Naive thymus-derived CD8-positive, alpha-beta T cell (primary cell): Measurements from ENCODE around the gene DDAH2. TPM values are rescaled to one million over a fixed set of nuclear protein-coding genes. Genes with fewer than 3 reads are reported as not detected.

Source experiments
- microRNA-seq: library from miRNA; unstranded; fragments of <30 nt; microRNA quantifications from one replicate; pipeline ENCODE4 v1.2.0, GENCODE V29; 2022; ENCODE audit warnings: borderline microRNAs expressed
- polyA plus RNA-seq, 3 donors: library from polyadenylated mRNA; unstranded; fragments of 300-500 nt; fragmentation: Illumina TruSeq; gene quantifications; one replicate each; pipeline ENCODE4 v1.2.3, GENCODE V29; 2021
- total RNA-seq, 8 experiments: library from RNA in 2 of 8; stranded (reverse) in 2 of 8; gene quantifications; one replicate each; pipeline ENCODE4 v1.2.3 and lab custom pipeline; 2021 to 2026

Gene DDAH2
- total and polyA plus RNA-seq, 5 experiments from 2014 or later: 3.1 to 14.7 (median 8.0) TPM

Small RNAs within 50 kb of the gene (microRNA-seq; reads per million reads assigned to microRNA genes)
- not detected for gene MIR4646

Other genes with a start within 250 kb of the DDAH2 start
Only the 30 nearest of the 42 such genes appear.
- 10 to 100 TPM; 14.3 to 16.2 TPM for gene LTA, start 157.0 kb downstream of the DDAH2 start, total RNA-seq
- gene LTA, start 157.0 kb downstream of the DDAH2 start, polyA plus RNA-seq: 10 to 100 TPM; 11.0 to 40.1 (median 29.9) TPM
- 1 to 10 TPM; 2.1 to 2.3 TPM for gene TNF, start 153.7 kb downstream of the DDAH2 start, total RNA-seq
- gene TNF, start 153.7 kb downstream of the DDAH2 start, polyA plus RNA-seq: under 1 TPM; 0.11 to 0.53 (median 0.37) TPM
- gene LTB, start 146.9 kb downstream of the DDAH2 start, total RNA-seq: 100 to 1,000 TPM; 450 to 469 TPM
- gene LTB, start 146.9 kb downstream of the DDAH2 start, polyA plus RNA-seq: 1,000 to 10,000 TPM in 2 of 3 donors, 100 to 1,000 TPM in 1; 707 to 1,760 (median 1,173) TPM
- gene LST1, start 143.0 kb downstream of the DDAH2 start, total RNA-seq: 10 to 100 TPM; 13.7 to 19.1 TPM
- 10 to 100 TPM; 13.4 to 18.0 (median 15.0) TPM for gene LST1, start 143.0 kb downstream of the DDAH2 start, polyA plus RNA-seq
- gene NCR3, start 136.3 kb downstream of the DDAH2 start, total RNA-seq: 1 to 10 TPM; 8.5 to 8.8 TPM
- 10 to 100 TPM; 54.3 to 86.3 (median 76.0) TPM for gene NCR3, start 136.3 kb downstream of the DDAH2 start, polyA plus RNA-seq
- gene AIF1, start 114.1 kb downstream of the DDAH2 start, total RNA-seq: 10 to 100 TPM; 23.0 to 27.3 TPM
- gene AIF1, start 114.1 kb downstream of the DDAH2 start, polyA plus RNA-seq: 100 to 1,000 TPM; 145 to 242 (median 239) TPM
- 100 to 1,000 TPM; 227 to 230 TPM for gene PRRC2A, start 108.6 kb downstream of the DDAH2 start, total RNA-seq
- gene PRRC2A, start 108.6 kb downstream of the DDAH2 start, polyA plus RNA-seq: 1 to 10 TPM; 4.5 to 7.1 (median 5.0) TPM
- 100 to 1,000 TPM; 244 to 258 TPM for gene BAG6, start 76.6 kb downstream of the DDAH2 start, total RNA-seq
- 10 to 100 TPM; 17.7 to 21.5 (median 21.1) TPM for gene BAG6, start 76.6 kb downstream of the DDAH2 start, polyA plus RNA-seq
- gene APOM, start 73.4 kb downstream of the DDAH2 start, total RNA-seq: 1 to 10 TPM; 2.2 to 3.1 TPM
- 1 to 10 TPM; 5.0 to 8.0 (median 5.5) TPM for gene APOM, start 73.4 kb downstream of the DDAH2 start, polyA plus RNA-seq
- gene C6orf47, start 68.5 kb downstream of the DDAH2 start, total RNA-seq: 10 to 100 TPM; 24.9 to 26.3 TPM
- gene C6orf47, start 68.5 kb downstream of the DDAH2 start, polyA plus RNA-seq: 10 to 100 TPM; 17.0 to 36.7 (median 21.3) TPM
- gene GPANK1, start 64.3 kb downstream of the DDAH2 start, total RNA-seq: 10 to 100 TPM; 26.6 to 27.9 TPM
- gene GPANK1, start 64.3 kb downstream of the DDAH2 start, polyA plus RNA-seq: 10 to 100 TPM; 20.8 to 22.9 (median 21.2) TPM
- gene CSNK2B, start 63.2 kb downstream of the DDAH2 start, total RNA-seq: 100 to 1,000 TPM; 131 to 133 TPM
- gene CSNK2B, start 63.2 kb downstream of the DDAH2 start, polyA plus RNA-seq: 100 to 1,000 TPM; 214 to 230 (median 217) TPM
- gene LY6G5B, start 59.3 kb downstream of the DDAH2 start, total RNA-seq: 10 to 100 TPM; 44.1 to 48.8 TPM
- gene LY6G5B, start 59.3 kb downstream of the DDAH2 start, polyA plus RNA-seq: under 1 TPM in 1 of 3 donors, not detected in 2; 0.25 TPM
- 1 to 10 TPM; 4.4 to 5.5 TPM for gene LY6G5C, start 48.2 kb downstream of the DDAH2 start, total RNA-seq
- gene LY6G5C, start 48.2 kb downstream of the DDAH2 start, polyA plus RNA-seq: 1 to 10 TPM; 4.6 to 7.9 (median 7.6) TPM
- gene ABHD16A, start 26.0 kb downstream of the DDAH2 start, total RNA-seq: 10 to 100 TPM; 58.4 to 59.9 TPM
- gene ABHD16A, start 26.0 kb downstream of the DDAH2 start, polyA plus RNA-seq: 10 to 100 TPM; 26.9 to 35.5 (median 34.1) TPM
- gene LY6G6F, start 22.4 kb downstream of the DDAH2 start, total RNA-seq: not detected
- gene LY6G6F, start 22.4 kb downstream of the DDAH2 start, polyA plus RNA-seq: not detected
- not detected for gene LY6G6D, start 14.0 kb downstream of the DDAH2 start, total RNA-seq
- gene LY6G6D, start 14.0 kb downstream of the DDAH2 start, polyA plus RNA-seq: not detected
- not detected for gene LY6G6C, start 7.6 kb downstream of the DDAH2 start, total RNA-seq
- gene LY6G6C, start 7.6 kb downstream of the DDAH2 start, polyA plus RNA-seq: not detected
- gene MPIG6B, start 5.9 kb downstream of the DDAH2 start, total RNA-seq: 1 to 10 TPM; 1.4 to 1.9 TPM
- gene MPIG6B, start 5.9 kb downstream of the DDAH2 start, polyA plus RNA-seq: 1 to 10 TPM; 1.2 to 4.9 (median 1.3) TPM
- 10 to 100 TPM; 23.7 to 27.1 TPM for gene CLIC1, start 7.2 kb upstream of the DDAH2 start, total RNA-seq
- gene CLIC1, start 7.2 kb upstream of the DDAH2 start, polyA plus RNA-seq: 100 to 1,000 TPM in 2 of 3 donors, 10 to 100 TPM in 1; 95.1 to 345 (median 114) TPM
- 1 to 10 TPM; 7.2 to 8.3 TPM for gene MSH5, start 10.7 kb upstream of the DDAH2 start, total RNA-seq
- gene MSH5, start 10.7 kb upstream of the DDAH2 start, polyA plus RNA-seq: 1 to 10 TPM in 2 of 3 donors, under 1 TPM in 1; 0.61 to 1.1 (median 1.1) TPM
- 1 to 10 TPM; 1.6 to 2.1 TPM for gene SAPCD1, start 33.4 kb upstream of the DDAH2 start, total RNA-seq
- gene SAPCD1, start 33.4 kb upstream of the DDAH2 start, polyA plus RNA-seq: not detected
- under 1 TPM; 0.47 to 0.52 TPM for gene VWA7, start 48.0 kb upstream of the DDAH2 start, total RNA-seq
- gene VWA7, start 48.0 kb upstream of the DDAH2 start, polyA plus RNA-seq: under 1 TPM in 1 of 3 donors, not detected in 2; 0.34 TPM
- gene VARS1, start 66.5 kb upstream of the DDAH2 start, total RNA-seq: 10 to 100 TPM; 37.6 to 40.3 TPM
- 10 to 100 TPM; 27.5 to 37.8 (median 30.3) TPM for gene VARS1, start 66.5 kb upstream of the DDAH2 start, polyA plus RNA-seq
- gene LSM2, start 77.7 kb upstream of the DDAH2 start, total RNA-seq: 10 to 100 TPM; 28.9 to 31.9 TPM
- 10 to 100 TPM; 67.1 to 80.3 (median 77.9) TPM for gene LSM2, start 77.7 kb upstream of the DDAH2 start, polyA plus RNA-seq
- gene HSPA1L, start 86.0 kb upstream of the DDAH2 start, total RNA-seq: 1 to 10 TPM; 3.5 to 4.0 TPM
- 1 to 10 TPM in 2 of 3 donors, under 1 TPM in 1; 0.56 to 1.6 (median 1.6) TPM for gene HSPA1L, start 86.0 kb upstream of the DDAH2 start, polyA plus RNA-seq
- 10 to 100 TPM; 54.8 to 56.9 TPM for gene HSPA1A, start 86.2 kb upstream of the DDAH2 start, total RNA-seq
- gene HSPA1A, start 86.2 kb upstream of the DDAH2 start, polyA plus RNA-seq: 10 to 100 TPM in 2 of 3 donors, 1 to 10 TPM in 1; 6.9 to 17.3 (median 11.4) TPM
- gene HSPA1B, start 98.4 kb upstream of the DDAH2 start, total RNA-seq: 10 to 100 TPM; 39.6 to 42.2 TPM
- gene HSPA1B, start 98.4 kb upstream of the DDAH2 start, polyA plus RNA-seq: 1 to 10 TPM in 2 of 3 donors, under 1 TPM in 1; 0.28 to 1.3 (median 1.2) TPM
- 10 to 100 TPM; 15.0 to 15.8 TPM for gene NEU1, start 133.5 kb upstream of the DDAH2 start, total RNA-seq
- 10 to 100 TPM; 10.9 to 17.9 (median 16.2) TPM for gene NEU1, start 133.5 kb upstream of the DDAH2 start, polyA plus RNA-seq
- not detected for gene SLC44A4, start 149.7 kb upstream of the DDAH2 start, total RNA-seq
- gene SLC44A4, start 149.7 kb upstream of the DDAH2 start, polyA plus RNA-seq: not detected